LNCaP clone FGC (cell line): ENCODE measurements around the gene SPATA21.

Experiments
- DNase-seq: peaks from one replicate; pipeline ENCODE4 v3.0.0-alpha.2; 2011; ENCODE audit warnings: low read depth
- H3K4me3 ChIP-seq: 2 replicates; pipeline ENCODE4 v1.5.1; 2011; ENCODE audit warnings: mild to moderate bottlenecking, low read depth, low read length, control low read depth
- TF ChIP-seq, protein P1 (sequence below): IDR thresholded peaks from 2 replicates; pipeline ENCODE4 v1.5.1; 2012; ENCODE audit warnings: mild to moderate bottlenecking; ENCODE audit not compliant: control insufficient read depth, insufficient read depth; ENCODE audit errors: extremely low read depth

SPATA21 gene

DNA sequence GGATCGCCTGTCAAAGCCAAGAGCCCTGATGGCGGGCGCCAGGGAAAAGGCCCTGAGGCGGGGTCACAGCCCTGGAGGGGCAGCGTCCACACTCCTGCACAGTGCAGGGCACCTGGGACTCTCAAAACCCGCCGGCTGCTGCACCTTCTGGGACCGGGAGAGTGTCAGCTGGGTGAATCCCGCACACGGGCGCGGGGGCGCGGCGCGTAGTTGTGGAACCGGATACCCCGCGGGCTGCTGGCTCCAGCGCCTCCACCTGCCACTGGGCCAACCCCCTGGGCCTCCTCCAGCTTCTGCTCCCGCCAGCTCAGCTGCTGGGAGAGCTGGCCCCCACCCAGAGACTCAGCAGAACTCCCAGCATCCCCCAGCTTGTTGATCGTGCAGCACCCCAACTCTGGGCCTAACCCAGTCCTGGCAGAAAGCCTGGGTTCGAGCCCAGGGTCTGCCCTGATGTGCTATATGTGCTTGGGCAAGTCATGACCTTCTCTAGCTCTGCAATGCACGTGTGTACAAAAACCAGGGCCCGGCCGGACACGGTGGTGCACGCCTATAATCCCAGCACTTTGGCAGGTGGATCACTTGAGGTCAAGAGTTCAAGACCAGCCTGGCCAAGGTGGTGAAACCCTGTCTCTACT is 37.1 kb upstream of the SPATA21 start:
- no peak overlapping the region for H3K4me3 ChIP-seq
- TF ChIP-seq, protein P1, sequence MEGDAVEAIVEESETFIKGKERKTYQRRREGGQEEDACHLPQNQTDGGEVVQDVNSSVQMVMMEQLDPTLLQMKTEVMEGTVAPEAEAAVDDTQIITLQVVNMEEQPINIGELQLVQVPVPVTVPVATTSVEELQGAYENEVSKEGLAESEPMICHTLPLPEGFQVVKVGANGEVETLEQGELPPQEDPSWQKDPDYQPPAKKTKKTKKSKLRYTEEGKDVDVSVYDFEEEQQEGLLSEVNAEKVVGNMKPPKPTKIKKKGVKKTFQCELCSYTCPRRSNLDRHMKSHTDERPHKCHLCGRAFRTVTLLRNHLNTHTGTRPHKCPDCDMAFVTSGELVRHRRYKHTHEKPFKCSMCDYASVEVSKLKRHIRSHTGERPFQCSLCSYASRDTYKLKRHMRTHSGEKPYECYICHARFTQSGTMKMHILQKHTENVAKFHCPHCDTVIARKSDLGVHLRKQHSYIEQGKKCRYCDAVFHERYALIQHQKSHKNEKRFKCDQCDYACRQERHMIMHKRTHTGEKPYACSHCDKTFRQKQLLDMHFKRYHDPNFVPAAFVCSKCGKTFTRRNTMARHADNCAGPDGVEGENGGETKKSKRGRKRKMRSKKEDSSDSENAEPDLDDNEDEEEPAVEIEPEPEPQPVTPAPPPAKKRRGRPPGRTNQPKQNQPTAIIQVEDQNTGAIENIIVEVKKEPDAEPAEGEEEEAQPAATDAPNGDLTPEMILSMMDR: no peak
- no peak for DNase-seq

DNA sequence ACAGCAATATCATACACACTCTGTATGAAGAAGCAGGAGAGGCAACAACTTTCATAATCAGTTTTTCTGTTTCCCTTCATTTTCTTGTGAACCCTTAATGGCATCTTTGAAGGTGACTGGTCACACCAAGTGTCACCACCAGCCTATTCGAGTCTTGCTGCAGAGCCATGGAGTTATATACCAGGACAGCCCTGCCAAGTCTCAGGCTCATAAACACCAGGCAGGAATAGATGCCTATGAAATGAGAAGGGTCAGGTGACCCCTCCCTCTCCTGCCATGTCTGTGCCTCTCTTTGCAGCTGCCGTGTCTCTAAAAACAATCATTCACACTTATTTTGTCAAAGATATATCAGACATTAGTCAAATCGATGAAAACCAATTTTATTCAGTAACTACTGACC is 31.3 kb upstream of the SPATA21 start:
- DNase-seq: no peak
- TF ChIP-seq, protein P1: no peak
- H3K4me3 ChIP-seq: no peak overlapping the region

DNA sequence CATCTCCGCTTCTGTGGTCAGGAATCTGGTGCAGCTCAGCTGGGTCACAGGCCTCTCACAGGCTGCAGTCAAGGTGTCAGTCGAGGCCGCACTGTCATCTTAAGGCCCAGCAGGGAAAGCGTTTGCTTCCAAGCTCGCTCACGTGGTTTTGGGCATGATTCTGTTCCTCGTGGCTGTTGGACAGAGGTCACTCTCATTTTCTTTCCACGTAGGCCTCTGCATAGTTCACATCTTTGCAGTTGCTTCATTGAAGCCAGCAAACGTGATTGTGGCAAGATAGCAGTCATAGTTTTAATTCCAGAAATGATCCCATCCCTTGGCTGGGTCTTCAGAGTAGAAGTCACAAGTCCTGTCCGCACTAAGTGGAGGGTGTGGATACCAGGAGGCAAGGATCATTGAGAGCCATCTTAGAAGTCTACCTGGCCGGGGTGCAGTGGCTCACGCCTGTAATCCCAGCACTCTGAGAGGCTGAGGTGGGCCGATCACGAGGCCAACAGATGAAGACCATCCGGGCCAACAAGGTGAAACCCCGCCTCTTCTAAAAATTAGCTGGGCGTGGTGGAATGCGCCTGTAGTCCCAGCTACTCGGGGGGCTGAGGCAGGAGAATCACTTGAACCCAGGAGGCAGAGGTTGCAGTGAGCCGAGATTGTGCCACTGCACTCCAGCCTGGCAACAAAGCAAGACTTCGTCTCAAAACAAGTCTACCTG is 27.8 kb upstream of the SPATA21 start:
- no peak overlapping the region for H3K4me3 ChIP-seq
- TF ChIP-seq, protein P1: no peak
- DNase-seq: no peak

DNA sequence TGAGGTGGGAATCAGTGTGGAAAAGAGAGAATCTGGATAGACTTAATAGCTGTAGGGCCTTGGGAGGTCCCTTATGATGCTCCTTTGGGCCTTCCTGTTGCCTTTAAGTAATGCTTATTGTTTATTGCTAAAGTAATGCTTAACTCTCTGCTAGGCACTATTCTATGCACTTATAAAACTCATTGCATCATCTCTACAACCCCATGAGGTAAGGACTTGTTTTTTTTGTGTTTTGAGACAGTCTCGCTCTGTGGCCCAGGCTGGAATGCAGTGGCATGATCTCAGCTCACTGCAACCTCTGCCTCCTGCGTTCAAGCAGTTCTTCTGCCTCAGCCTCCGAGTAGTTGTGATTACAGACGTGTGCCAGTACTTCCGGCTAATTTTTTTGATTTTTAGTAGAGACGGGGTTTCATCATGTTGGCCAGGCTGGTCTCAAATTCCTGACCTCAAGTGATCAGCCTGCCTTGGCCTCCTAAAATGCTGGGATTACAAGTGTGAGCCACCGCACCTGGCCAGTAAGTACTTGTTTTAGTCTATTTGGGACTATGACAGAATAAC is 25.6 kb upstream of the SPATA21 start:
- no peak for DNase-seq
- H3K4me3 ChIP-seq: no peak overlapping the region
- TF ChIP-seq, protein P1: no peak

DNA sequence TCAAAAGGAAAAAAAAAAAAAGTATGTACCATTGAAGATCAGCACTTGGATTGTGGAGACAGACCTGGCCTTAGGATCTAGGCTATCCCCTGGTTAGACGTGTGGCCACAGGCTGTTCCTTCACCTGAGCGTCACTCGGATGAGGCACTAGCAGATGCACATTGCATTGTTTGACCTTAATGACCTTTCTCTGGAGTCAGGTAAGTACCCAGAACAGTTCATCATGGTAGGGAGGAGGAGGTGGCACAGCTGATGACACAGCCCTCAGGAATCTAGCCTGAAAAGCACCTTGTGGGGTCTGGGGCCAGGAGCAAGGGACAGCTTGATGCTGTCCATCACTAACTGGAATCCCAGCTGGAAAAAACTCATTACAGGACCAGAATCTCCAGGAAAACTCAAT is 24.5 kb upstream of the SPATA21 start:
- no peak for DNase-seq
- no peak overlapping the region for H3K4me3 ChIP-seq

DNA sequence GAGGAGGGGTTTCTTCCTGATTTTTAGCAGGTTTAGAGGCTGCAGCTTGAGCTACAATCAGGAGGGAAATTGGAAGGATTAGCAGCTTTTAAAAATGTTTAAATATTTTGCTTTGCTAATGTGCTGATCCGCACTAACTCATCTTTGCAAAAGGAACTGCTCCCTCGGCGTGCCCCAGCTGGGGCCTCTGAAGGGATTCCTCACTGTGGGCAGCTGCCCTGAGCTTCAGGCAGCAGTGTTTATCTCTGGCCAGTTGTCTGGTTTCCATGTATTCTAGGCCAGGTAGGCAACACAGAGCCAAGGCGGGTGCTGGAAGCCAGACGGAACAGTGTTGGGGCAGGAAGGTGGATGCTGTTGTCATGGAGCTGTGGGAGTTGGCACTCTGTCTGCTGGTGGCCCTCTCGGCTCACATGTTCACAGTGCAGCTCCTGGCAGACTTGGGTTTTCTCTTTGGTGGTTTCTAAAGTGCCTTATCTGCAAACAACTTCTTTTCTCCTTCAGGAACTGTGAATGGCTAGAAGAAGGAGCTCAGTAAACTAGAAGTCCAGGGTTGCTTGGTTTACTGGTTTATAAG is 22.2 kb upstream of the SPATA21 start:
- no peak for DNase-seq
- no peak overlapping the region for H3K4me3 ChIP-seq
- TF ChIP-seq, protein P1: no peak

More for the DNA sequence above, 24.5 kb upstream of the SPATA21 start:
- TF ChIP-seq, protein P1: no peak
